ENCODE results near the gene TMEM87A. TPM values are rescaled to one million over a fixed set of nuclear protein-coding genes. Genes with fewer than 3 reads are reported as not detected.

Gene TMEM87A
- total RNA-seq, 2 donors from 2014 or later, result 51.4 to 51.9 TPM

- intact Hi-C loops (cut with DNase I), result no loop called here
- DNase-seq (ENCODE audit: low spot score), result no peak
Measured at GRCh38 chr15:42182328-42182886, 90.8 kb downstream of the TMEM87A start.

DNA sequence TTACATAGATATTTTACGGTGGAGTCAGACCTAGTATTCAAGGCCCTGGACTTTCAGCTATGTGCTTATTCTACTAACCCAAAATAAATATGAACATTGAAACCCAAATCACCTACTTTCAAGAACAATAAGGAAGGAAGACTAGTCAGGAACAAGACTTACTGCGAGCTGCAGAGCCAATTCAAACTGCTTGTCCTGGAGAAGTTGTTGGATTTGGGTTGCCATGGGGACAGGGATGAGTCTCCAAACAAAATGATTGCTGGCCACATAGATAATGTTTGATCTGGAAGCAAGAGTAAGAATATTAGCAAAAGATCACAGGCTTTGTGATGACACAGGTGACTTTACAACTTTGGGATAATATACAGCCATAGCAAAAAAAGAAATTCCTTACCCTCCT is 95.2 kb downstream of the TMEM87A start:
- DNase-seq (ENCODE audit: low spot score), result no peak
- intact Hi-C loops (cut with DNase I), result no loop called here

GRCh38 chr15:42175671-42176070 is 97.6 kb downstream of the TMEM87A start:
- DNase-seq (ENCODE audit: low spot score), result no peak
- intact Hi-C loops (cut with DNase I), result no loop called here

DNA sequence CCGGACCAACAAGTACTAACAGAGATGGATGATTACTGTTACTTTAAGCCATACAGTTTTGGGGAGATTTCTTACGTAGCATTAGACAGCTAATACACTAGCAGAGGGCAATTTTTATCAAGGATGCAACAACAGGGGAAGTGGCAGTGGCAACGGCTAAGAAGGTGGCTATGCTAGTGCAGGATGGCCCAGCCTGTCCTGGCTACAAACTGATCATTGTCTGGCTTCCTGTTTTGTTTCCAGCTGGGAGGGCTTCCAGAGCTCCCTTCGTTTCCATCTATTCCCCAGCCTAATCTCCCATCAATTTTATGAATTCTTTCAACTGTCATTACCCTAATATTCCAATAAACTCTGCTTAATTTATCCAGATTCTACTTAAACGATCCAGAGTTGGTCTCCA is 100.8 kb downstream of the TMEM87A start:
- intact Hi-C loops (cut with DNase I), result no loop called here
- DNase-seq (ENCODE audit: low spot score), result no peak

DNA sequence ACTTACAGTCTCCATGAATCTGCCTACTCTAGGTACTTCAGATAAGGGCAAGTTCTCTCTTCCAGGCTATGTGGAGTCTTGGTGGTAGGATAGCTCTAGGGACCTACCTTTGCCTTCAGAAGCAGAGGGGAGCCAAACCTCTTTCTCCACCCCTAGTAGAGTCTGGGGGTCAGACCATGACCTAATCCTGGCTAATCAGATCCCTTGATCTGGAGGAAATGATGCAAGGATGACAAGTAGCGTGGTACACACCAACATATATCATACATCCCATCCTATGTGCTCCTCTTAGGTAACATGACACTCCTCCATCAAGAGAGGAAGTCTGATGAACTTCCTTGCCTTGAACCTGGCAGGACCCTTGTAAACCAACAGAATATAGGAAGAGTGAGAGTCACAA is 101.4 kb downstream of the TMEM87A start:
- intact Hi-C loops (cut with DNase I), result no loop called here
- DNase-seq (ENCODE audit: low spot score), result no peak

GRCh38 chr15:42171122-42171521 is 102.1 kb downstream of the TMEM87A start:
- intact Hi-C loops (cut with DNase I), result no loop called here
- DNase-seq (ENCODE audit: low spot score), result no peak

- intact Hi-C loops (cut with DNase I), result no loop called here
- no peak for DNase-seq (ENCODE audit: low spot score)
Measured at GRCh38 chr15:42166225-42166940, 106.8 kb downstream of the TMEM87A start.

- no peak for DNase-seq (ENCODE audit: low spot score)
- intact Hi-C loops (cut with DNase I), result no loop called here
Measured at GRCh38 chr15:42165106-42165505, 108.1 kb downstream of the TMEM87A start.

GRCh38 chr15:42163947-42164550 is 109.2 kb downstream of the TMEM87A start:
- DNase-seq (ENCODE audit: low spot score), result no peak
- intact Hi-C loops (cut with DNase I), result no loop called here

- DNase-seq (ENCODE audit: low spot score), result no peak
- intact Hi-C loops (cut with DNase I), result no loop called here
Measured at GRCh38 chr15:42163291-42163690, 109.9 kb downstream of the TMEM87A start.

Small RNA genes lying within 50 kb of the gene (microRNA-seq; reads per million reads assigned to microRNA genes)
- gene MIR627 (ENCODE audit: borderline microRNAs expressed in 2 of 2), result 6.8 to 11.0 reads per million in 2 donors

Other genes starting within 250 kb of the TMEM87A start
- not detected for gene PLA2G4D, start 178.9 kb downstream of the TMEM87A start, total RNA-seq
- gene PLA2G4F, start 116.8 kb downstream of the TMEM87A start, total RNA-seq, result not detected
- 10 to 100 TPM; 48.4 to 58.0 TPM for gene VPS39, start 65.1 kb downstream of the TMEM87A start, total RNA-seq
- gene GANC, start 232 bp downstream of the TMEM87A start, total RNA-seq, result 10 to 100 TPM; 30.9 to 34.8 TPM
- 10 to 100 TPM in 1 of 2 donors, 1 to 10 TPM in 1; 7.6 to 11.8 TPM for gene CAPN3, start 86.1 kb upstream of the TMEM87A start, total RNA-seq
- 10 to 100 TPM; 70.1 to 84.2 TPM for gene ZNF106, start 217.7 kb upstream of the TMEM87A start, total RNA-seq
- gene SNAP23, start 222.2 kb upstream of the TMEM87A start, total RNA-seq, result 10 to 100 TPM; 48.0 to 55.8 TPM

Measured in posterior vena cava (tissue), 2 donors.